Measurements from ENCODE around the gene PPP2R5B.
A peak's percentile ranks its signal among the peaks of the same experiment; 100 is the strongest.

Gene PPP2R5B

GRCh38 chr11:64891880-64892279 lies 32.6 kb upstream of the PPP2R5B start:
- H3K27me3 ChIP-seq (ENCODE audit: insufficient read depth, low read depth, severe bottlenecking): no peaks in the 10 kb centered on the region
- DNase-seq: no peak
- H3K4me3 ChIP-seq (ENCODE audit: low read depth, low read length): no peak overlapping the region
- no peaks in the 10 kb centered on the region for H3K9me3 ChIP-seq (ENCODE audit: severe bottlenecking)
- H3K36me3 ChIP-seq: peaks cover 14% of the 10 kb centered on the region
- no peak overlapping the region for H3K27ac ChIP-seq
- no peak for TF ChIP-seq CTCF (IDR thresholded peaks at IDR 0.05; ENCODE audit: low read depth, low read length)

GRCh38 chr11:64892411-64892831 lies 32.1 kb upstream of the PPP2R5B start:
- Histone ChIP-seq H3K27ac (no peak overlapping the region; the same call in 1 of the 2 replicates), H3K4me3 (ENCODE audit: low read depth, low read length) (no peak overlapping the region), H3K36me3 (peaks cover 14% of the 10 kb centered on the region), H3K9me3 (ENCODE audit: severe bottlenecking) (no peaks in the 10 kb centered on the region), H3K27me3 (ENCODE audit: insufficient read depth, low read depth, severe bottlenecking) (no peaks in the 10 kb centered on the region)
- no peak for DNase-seq
- TF ChIP-seq CTCF (IDR thresholded peaks at IDR 0.05; ENCODE audit: low read depth, low read length): no peak

GRCh38 chr11:64892838-64893193 lies 31.7 kb upstream of the PPP2R5B start:
- no peak overlapping the region for H3K4me3 ChIP-seq (ENCODE audit: low read depth, low read length)
- no peaks in the 10 kb centered on the region for H3K9me3 ChIP-seq (ENCODE audit: severe bottlenecking)
- no peak for TF ChIP-seq CTCF (IDR thresholded peaks at IDR 0.05; ENCODE audit: low read depth, low read length)
- peaks cover 14% of the 10 kb centered on the region for H3K36me3 ChIP-seq
- no peak overlapping the region; the same call in 1 of the 2 replicates for H3K27ac ChIP-seq
- no peaks in the 10 kb centered on the region for H3K27me3 ChIP-seq (ENCODE audit: insufficient read depth, low read depth, severe bottlenecking)
- no peak for DNase-seq

- Histone ChIP-seq H3K27me3 (ENCODE audit: insufficient read depth, low read depth, severe bottlenecking) (no peaks in the 10 kb centered on the region), H3K4me3 (ENCODE audit: low read depth, low read length) (no peak overlapping the region), H3K27ac (peak overlapping the region; percentile 36; the same call in 1 of the 2 replicates), H3K36me3 (peaks cover 19% of the 10 kb centered on the region), H3K9me3 (ENCODE audit: severe bottlenecking) (no peaks in the 10 kb centered on the region)
- DNase-seq: no peak
- TF ChIP-seq CTCF (IDR thresholded peaks at IDR 0.05; ENCODE audit: low read depth, low read length): no peak
These were observed 31.1 kb upstream of the PPP2R5B start for GRCh38 chr11:64893194-64894069.

GRCh38 chr11:64894070-64894811 lies 30.2 kb upstream of the PPP2R5B start:
- Histone ChIP-seq H3K9me3 (ENCODE audit: severe bottlenecking) (no peaks in the 10 kb centered on the region), H3K4me3 (ENCODE audit: low read depth, low read length) (no peak overlapping the region), H3K27me3 (ENCODE audit: insufficient read depth, low read depth, severe bottlenecking) (no peaks in the 10 kb centered on the region), H3K27ac (peak overlapping the region; percentile 36), H3K36me3 (peaks cover 22% of the 10 kb centered on the region)
- DNase-seq: peak; percentile 89
- peak; percentile 98 for TF ChIP-seq CTCF (IDR thresholded peaks at IDR 0.05; ENCODE audit: low read depth, low read length)

Data from WERI-Rb-1 (cell line).